Measurements from ENCODE around the gene ZDHHC12.

The ZDHHC12 gene

DNA sequence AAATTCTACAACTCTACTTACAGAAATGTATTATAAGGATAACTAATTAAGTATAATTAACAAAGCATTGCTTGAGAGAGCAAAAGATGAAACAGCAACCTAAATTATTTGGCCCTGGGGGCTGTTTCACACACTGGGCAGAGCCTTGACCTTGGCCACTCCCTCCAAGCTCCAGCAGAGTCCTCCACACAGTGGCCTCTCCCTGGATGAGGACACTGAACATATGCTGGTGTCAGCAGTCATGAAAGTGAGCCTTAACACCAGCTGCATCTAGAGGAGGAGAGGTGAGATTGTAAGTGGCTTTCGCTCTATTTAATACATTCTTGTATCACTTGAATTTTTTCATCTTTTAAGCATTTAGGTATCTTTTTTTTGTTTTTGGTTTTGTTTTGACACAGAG lies 23.3 kb upstream of the ZDHHC12 start:
- FAIRE-seq (no peak), DNase-seq (ENCODE audit: insufficient read length, low spot score) (no peak)
- no peak for TF ChIP-seq POLR2A (IDR thresholded peaks at IDR 0.05; ENCODE audit: low read depth, low read length)

DNA sequence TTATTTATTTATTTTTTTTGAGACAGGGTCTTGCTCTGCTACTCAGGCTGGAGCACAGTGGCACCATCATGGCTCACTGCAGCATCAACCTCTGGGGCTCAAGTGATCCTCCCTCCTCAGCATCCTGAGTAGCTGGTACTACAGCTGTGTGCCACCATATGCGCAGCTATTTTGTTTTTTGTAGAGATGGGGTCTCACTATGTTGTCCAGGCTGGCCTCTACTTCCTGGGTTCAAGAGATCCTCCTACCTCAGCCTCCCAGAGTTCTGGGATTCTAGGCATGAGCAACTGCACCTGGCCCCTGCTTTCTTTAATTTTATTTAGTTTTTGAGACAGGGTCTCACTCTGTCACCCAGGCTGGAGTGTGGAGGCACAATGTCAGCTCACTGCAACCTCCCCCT lies 19.5 kb upstream of the ZDHHC12 start:
- TF ChIP-seq POLR2A (IDR thresholded peaks at IDR 0.05; ENCODE audit: low read depth, low read length) = no peak
- FAIRE-seq = no peak

DNA sequence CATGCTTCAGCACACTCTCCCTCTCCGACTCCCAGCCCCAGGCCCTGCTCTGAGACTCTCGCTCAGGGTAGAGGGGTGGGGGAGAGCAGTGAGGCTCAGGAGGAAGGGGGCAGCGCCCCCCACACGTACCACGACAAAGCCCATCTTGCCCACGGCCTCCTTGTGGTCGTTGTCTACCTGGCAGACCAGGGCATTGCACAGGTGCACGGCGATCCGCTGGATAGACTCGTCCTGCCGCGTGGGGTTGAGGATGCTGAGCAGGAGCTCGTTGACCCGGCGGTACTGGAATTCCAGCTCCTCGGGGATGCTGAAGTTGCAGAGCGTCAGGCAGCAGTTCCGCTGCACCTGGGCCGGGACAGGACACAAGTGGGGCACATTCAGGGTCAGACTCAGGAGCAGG lies 18.5 kb upstream of the ZDHHC12 start:
- DNase-seq (ENCODE audit: insufficient read length, low spot score) = no peak
- no peak for FAIRE-seq
- TF ChIP-seq POLR2A (IDR thresholded peaks at IDR 0.05; ENCODE audit: low read depth, low read length) = no peak

More for the DNA sequence above, 19.5 kb upstream of the ZDHHC12 start:
- no peak for DNase-seq (ENCODE audit: insufficient read length, low spot score)

DNA sequence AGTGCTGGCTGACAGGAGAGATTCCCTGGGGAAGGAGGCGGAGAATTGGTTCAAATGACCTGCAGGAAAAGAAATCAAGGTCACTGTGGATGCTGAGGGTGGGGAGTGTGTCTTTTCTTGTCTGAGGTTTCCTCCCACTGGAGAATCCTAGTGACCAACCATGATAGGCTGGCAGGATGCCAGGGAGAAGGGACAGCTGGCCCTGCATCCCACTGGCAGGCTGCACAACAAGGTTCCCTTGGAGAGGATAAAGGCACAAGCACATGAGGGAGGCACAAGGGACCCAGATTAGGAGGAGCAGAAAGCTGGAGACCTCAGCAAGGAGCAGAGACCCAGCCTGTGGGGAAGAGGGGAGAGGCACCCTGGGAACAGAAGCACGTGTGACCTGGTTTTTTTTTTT lies 11.4 kb upstream of the ZDHHC12 start:
- FAIRE-seq (no peak), DNase-seq (ENCODE audit: insufficient read length, low spot score) (no peak)
- no peak for TF ChIP-seq POLR2A (IDR thresholded peaks at IDR 0.05; ENCODE audit: low read depth, low read length)

DNA sequence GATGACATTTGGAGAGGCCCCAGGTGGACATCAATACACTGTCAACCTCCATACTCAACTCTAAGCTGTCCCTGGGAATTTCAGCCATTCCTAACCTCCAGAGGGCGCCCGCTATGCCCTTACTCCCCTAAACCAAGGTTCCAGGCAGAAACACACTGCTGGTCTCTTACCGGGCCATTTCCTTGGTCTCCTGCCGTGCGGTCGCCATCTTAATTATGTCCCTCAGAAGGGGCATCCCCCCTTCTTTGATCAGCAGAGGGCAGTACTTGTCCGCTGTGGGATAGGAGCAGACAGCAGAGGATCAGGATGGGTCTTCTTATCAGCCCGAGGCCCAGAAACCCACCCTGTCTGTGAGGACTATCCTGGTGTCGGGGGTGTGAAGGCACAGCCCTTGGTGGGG lies 9.3 kb upstream of the ZDHHC12 start:
- DNase-seq (ENCODE audit: insufficient read length, low spot score) (peak; percentile 87), FAIRE-seq (peak; percentile 75)
- no peak for TF ChIP-seq POLR2A (IDR thresholded peaks at IDR 0.05; ENCODE audit: low read depth, low read length)

- no peak for TF ChIP-seq POLR2A (IDR thresholded peaks at IDR 0.05; ENCODE audit: low read depth, low read length)
- no peak for FAIRE-seq
- DNase-seq (ENCODE audit: insufficient read length, low spot score) = no peak
These were observed 8.6 kb upstream of the ZDHHC12 start for GRCh38 chr9:128732576-128732975.

GRCh38 chr9:128731691-128732090 lies 7.8 kb upstream of the ZDHHC12 start:
- TF ChIP-seq POLR2A (IDR thresholded peaks at IDR 0.05; ENCODE audit: low read depth, low read length) = no peak
- DNase-seq (ENCODE audit: insufficient read length, low spot score) (no peak), FAIRE-seq (no peak)

DNA sequence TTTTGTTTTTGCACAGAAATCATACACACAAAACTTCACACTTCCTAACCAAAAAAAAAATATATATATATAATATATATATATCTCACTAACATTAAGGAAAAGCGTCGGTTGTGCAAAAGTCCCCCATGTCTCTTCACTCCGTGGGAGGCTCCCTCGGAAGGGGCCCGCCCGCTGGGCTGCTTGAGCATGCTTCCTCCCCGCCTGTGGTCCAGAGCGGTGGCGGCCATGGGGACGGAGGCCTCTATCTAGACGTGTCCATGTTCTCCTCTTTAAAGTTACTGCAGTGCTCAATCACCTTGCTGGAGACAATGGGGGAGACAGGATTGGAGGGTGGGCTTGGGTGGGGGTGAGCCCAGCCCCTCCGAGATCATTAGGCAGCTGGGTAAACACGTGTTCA lies 7.2 kb upstream of the ZDHHC12 start:
- DNase-seq (ENCODE audit: insufficient read length, low spot score) = no peak
- TF ChIP-seq POLR2A (IDR thresholded peaks at IDR 0.05; ENCODE audit: low read depth, low read length) = no peak
- no peak for FAIRE-seq

GRCh38 chr9:128729766-128730517 lies 6.0 kb upstream of the ZDHHC12 start:
- FAIRE-seq = no peak
- DNase-seq (ENCODE audit: insufficient read length, low spot score) = no peak
- TF ChIP-seq POLR2A (IDR thresholded peaks at IDR 0.05; ENCODE audit: low read depth, low read length) = no peak

DNA sequence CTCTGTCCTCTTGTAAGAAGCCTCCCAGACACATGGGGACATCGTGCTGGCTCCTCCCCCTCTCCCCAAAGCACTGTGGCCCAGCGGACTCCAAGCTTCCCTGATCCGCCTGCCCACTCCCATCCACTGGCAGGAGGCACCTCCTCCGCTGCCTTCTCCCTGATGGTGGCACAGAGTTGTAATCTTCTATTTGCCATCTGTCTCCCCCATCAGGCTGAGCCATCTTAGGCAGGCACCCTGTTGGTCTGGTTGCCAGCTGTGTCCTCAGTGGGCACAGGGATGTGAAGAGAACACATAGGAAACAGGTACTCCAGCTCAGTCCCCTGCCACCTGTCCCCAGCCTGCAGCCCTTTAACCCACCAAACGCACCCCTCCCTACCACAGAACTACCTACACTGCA lies 5.4 kb upstream of the ZDHHC12 start:
- no peak for TF ChIP-seq POLR2A (IDR thresholded peaks at IDR 0.05; ENCODE audit: low read depth, low read length)
- FAIRE-seq (no peak), DNase-seq (ENCODE audit: insufficient read length, low spot score) (no peak)

DNA sequence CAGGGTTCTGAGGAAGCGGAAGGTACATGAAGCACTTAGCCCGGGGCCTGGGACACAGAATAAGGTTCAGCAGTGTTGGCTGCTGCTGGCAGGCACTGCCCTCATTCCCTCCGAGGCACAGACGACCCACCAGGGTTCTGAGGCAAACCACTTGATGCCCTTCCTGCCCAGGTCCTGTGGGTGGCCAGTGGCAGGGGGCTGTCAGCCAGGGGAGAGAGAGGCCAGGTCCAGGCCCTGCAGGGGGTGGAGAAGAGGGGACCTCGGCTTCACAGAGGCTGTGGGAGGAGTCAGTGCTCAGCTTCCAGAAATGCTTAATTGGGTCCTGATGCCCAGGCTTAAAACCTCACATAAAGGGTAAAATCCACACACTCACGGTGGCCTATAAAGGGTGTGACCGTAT lies 4.4 kb upstream of the ZDHHC12 start:
- TF ChIP-seq POLR2A (IDR thresholded peaks at IDR 0.05; ENCODE audit: low read depth, low read length) = no peak
- FAIRE-seq (no peak), DNase-seq (ENCODE audit: insufficient read length, low spot score) (no peak)

DNA sequence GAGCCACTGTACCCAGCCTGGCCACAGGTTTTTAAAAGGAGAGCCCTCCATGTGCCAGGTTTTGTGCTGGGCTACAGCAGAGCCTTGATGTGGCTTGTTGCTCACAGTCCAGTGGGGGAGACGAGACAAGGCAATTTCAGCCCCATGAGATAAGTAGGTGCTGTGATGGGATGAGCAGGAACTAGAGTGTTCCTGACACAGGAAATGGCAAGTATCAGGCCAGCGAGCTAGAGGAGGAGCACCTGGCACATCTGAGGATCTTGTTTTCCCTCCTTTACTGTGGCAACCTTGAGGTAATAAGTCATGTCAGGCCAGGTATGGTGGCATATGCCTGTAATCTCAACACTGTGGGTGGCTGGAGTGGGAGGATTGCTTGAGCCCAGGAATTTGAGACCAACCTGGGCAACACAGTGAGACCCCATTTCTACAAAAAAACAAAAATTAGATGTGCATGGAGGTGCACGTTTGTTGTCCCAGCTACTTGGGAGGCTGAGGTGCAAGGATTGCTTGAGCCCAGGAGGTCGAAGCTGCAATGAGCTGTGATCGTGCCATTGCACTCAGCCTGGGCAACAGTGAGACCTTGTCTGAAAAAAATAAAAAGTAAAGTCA lies 3.8 kb upstream of the ZDHHC12 start:
- TF ChIP-seq POLR2A (IDR thresholded peaks at IDR 0.05; ENCODE audit: low read depth, low read length) = no peak
- no peak for FAIRE-seq

GRCh38 chr9:128724744-128725211 lies 851 bp upstream of the ZDHHC12 start:
- FAIRE-seq (peak; percentile 58), DNase-seq (ENCODE audit: insufficient read length, low spot score) (peak; percentile 96)
- peak; percentile 86 for TF ChIP-seq POLR2A (IDR thresholded peaks at IDR 0.05; ENCODE audit: low read depth, low read length)

More for the DNA sequence above, 3.8 kb upstream of the ZDHHC12 start:
- no peak for DNase-seq (ENCODE audit: insufficient read length, low spot score)

GRCh38 chr9:128723352-128723865 lies 518 bp downstream of the ZDHHC12 start:
- no peak for FAIRE-seq
- TF ChIP-seq POLR2A (IDR thresholded peaks at IDR 0.05; ENCODE audit: low read depth, low read length) = no peak
- no peak for DNase-seq (ENCODE audit: insufficient read length, low spot score)

All from H54 (cell line).